AG08395 (cell line): ENCODE data around the gene HHIP.

Experiments
- DNase-seq: peaks from one replicate; pipeline ENCODE4 v3.0.0; 2012; ENCODE audit warnings: mixed read lengths, low spot score

Gene HHIP, protein sequence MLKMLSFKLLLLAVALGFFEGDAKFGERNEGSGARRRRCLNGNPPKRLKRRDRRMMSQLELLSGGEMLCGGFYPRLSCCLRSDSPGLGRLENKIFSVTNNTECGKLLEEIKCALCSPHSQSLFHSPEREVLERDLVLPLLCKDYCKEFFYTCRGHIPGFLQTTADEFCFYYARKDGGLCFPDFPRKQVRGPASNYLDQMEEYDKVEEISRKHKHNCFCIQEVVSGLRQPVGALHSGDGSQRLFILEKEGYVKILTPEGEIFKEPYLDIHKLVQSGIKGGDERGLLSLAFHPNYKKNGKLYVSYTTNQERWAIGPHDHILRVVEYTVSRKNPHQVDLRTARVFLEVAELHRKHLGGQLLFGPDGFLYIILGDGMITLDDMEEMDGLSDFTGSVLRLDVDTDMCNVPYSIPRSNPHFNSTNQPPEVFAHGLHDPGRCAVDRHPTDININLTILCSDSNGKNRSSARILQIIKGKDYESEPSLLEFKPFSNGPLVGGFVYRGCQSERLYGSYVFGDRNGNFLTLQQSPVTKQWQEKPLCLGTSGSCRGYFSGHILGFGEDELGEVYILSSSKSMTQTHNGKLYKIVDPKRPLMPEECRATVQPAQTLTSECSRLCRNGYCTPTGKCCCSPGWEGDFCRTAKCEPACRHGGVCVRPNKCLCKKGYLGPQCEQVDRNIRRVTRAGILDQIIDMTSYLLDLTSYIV

DNA sequence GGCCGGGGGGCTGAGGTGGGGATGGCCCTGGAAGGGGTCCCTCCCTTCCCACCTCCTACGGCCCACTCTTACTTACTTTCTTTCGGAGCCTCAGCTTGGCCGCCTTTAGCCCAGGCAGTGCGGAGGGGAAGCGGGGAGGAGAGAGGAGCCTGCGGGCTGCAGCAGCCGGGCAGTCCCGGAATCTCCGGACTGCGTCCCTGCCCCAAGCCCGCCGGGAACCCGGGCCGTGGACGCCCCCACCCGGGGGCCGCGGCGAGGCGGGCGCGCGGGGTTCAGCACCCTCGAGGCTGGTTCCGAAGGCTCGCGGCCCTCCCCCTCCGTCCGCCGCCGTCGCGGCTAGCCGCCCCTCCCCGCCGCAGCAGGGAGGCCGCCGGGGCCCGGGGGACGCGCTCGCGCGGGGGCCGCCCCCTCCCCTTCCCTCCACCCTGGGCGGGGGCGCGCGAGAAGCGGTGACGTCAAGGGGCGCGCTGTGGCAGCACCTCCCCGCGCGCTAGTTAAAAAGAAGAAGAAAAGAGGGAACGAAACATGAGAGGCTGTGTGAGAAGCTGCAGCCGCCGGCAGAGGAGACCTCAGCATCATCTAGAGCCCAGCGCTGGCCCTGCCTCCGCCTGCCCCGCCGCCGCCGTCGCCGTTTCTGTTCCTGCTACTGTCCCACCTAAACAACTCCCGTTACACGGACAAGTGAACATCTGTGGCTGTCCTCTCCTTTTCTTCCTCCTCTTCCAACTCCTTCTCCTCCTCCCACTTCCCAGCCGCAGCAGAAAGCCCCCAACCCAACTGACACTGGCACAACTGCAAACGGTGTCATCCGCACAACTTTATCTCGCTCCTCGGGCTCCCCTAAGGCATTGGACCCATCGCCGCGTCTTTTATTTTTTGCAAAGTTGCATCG is at the start of gene HHIP:
Gene HHIP, plus strand, starts transcription at position 526 of the 892 bp plus-strand sequence. CDS start 520 bp downstream, outside the sequence.
- peak; percentile 13 for DNase-seq

DNA sequence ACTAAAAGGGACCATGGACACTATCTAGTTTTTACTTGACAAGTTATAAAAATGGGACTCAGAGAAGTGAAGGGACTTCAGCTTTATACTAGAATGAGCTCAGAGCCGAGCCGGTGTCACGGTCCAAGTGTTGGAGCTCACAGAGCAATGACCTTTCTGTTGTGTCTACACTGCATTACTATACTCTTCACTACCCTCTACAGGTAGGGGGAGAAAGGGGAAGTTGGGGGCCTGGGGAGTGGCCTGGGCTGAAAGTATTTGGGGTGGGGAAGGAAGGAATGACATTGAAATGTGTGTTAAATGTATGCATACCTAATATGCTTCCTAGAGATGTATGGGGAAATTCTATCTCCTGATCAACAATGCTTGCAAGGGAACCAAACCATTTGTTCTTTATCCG is 48.8 kb upstream of the HHIP start:
- no peak for DNase-seq

DNA sequence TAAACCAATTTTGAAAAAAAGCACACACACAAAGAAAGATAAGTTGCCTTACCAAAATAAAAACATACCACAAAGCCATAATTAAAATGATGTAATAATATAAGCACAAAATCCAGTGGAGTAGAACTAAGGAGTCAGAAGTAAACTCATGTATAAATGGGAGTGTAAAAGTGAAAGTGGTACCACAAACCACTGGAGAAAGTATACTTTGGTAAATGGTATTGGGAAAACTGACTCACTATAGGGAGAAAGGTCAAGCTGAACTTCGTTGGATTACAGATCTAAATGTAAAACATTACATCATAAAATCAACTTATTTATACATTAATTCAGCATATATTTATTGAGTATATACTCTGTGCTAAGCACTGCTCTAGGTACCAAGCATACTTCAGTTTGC is 46.3 kb upstream of the HHIP start:
- no peak for DNase-seq

DNA sequence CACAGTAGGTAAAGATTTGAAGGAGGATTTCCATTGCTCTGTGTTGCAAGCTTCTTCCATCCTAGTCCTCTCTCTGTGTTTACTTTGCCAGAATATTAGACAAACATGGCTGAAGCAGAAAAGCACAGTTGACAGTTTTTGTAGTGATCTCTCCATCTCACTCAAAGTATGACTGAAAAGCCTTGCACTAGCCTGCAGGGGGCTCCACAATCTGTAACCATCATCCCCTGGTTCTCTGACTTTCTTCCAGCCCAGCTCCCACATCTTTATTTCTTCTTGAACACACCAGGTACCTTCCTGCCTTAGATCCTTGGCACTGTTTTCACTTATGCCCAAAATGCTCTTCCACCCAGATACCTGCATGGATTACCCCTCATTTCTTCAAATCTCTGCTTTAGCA is 34.1 kb upstream of the HHIP start:
- no peak for DNase-seq

DNA sequence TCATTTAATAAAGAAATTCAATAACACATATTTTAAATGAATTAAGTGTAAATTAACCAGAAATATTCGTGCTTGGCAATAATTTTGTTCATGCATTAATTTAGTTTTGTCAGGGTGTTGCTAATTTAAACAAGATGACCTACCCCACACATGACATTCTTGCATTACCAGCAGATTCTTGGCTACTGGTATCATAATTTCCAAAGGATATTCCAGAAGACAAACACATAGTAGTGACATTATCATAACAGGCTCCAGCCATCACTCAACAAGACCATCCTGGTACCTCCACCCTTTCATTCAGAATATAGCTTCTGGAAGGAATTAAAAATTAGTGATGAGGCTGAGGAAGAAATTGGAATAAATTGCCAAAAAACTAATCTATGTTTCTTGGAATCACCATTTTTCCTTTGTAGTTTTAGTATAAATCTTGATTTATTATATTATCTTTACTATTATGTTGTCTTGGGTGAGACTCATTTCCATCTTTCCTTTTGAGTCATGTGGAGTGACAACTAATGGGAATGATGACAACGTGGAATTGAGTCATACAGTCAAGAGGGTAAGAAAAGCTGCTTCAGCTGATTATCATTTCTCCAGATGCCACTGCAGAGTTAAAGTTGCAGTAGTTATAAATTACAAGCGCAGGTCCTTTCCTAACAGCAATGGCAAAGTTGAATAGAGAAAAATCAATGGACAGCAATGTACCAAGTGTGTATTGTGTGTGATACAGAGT is 30.9 kb upstream of the HHIP start:
- no peak for DNase-seq

DNA sequence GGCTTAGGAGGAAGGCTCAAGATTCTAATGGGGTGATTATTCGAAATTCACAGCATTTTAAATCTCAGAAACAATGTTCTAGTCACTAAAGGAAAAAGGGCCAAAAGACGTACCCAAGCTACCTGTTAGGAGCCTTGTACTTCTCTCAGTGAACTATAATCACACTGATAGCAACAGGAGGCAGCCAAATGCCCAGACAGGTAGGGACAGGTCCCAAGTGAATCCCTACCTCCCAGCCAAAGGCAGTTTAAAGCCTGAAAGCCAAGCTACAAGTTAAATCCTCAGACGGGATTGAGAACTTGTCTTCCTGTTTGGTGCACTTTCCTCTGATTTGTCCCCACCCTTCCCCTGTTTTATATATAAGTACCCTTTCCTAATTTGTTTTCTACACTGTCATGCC is 24.3 kb upstream of the HHIP start:
- no peak for DNase-seq

DNA sequence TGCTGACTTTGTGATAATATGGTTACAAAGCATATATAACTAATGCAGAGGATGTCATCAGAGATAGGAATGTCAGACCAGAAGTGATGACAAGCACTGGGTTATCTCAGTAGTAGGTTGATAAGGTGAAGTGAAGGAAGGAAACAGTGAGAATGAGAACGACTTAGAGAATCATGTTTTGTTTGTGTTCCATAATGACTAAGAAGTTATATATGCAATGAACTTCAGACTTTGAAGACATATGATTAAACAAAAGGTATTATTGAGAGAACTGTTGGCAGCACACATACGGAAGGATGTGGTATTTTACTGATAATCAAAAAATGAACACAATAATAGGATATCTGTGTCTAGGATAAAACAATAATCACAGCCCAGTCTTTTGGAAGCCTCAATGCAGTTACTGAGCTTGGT is 18.3 kb upstream of the HHIP start:
- no peak for DNase-seq

DNA sequence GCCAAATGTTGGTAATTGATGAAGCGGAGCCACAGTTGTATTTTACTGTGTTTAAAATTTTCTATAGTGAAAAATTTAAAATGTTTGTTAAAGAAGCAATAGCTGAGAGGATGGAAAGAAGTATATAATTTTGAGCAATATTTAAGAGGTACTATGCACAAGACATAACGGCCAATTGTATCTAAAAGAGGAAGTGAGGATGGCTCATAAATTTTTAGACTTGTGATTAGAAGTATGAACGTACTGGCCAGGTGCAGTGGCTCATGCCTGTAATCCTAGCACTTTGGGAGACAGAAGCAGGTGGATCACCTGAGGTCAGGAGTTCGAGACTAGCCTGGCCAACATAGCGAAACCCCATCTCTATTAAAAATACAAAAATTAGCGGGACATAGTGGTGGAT is 12.7 kb upstream of the HHIP start:
- no peak for DNase-seq

DNA sequence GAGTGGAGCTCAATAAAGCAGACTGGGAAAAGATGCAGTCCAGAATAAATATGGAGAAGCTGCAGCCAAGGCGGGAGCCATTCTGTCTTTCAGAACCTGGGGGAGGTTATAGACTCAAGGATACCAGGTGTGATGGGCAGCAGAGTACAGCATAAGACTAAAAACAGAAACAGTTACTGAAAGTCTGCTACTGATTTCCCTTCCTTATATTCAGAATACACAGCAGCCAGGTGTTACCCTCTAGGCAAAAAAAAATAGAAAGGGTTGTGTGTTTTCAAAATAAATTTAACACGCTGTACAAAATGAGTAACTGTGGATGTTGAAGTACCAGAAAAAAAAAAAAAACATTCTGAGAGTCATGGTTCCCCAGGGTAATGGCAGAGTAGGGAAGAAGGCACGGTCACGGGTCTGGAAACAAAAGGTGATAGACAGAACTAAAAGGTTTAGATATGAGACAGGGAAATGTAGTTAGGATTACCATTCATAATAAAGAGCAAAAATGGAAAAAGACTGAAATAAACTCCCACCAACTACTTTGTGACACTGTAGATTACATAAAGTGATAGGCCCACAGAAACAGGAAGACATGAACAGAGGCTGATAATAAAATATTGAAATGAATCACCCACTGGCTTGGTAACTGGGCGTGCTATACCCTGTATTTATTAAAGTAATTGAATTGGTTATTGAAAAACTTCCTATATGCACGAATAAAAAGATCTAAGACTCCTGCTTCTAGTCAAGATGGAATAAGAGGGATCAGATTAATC is 10.8 kb upstream of the HHIP start:
- DNase-seq: no peak

DNA sequence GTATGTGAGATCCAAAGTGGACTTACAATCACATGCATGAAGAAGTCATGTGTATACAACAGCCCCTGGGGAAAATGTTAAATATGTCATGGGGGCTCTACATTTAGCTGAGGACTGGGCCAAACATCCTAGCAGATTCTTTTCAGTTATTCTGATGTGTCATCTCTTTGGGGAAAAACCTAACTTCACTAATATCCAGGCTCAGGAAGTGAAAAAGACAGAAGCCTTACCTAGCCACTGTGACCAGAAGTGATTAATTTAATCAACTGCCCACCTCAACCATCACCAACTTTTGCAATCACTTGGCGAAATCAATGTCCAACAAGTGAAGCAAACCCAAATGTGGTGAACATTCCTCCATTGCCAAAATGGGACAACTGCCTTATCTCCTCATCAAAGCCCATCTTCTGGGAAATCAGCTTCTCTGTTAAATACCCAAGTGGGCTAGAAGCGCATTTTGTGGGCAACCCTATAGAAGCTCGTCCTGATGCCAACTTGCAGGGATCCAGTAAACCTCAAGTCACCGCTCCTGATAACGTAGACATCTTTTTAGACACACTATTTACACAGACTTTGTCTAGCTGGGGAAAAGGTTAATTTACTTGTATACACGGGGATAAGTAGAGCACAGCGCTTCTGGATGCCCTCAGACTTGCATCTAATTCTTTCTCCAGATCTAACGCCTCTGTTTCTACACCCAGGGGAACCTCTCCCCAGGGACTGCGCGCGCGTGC is 1.4 kb upstream of the HHIP start:
- no peak for DNase-seq

DNA sequence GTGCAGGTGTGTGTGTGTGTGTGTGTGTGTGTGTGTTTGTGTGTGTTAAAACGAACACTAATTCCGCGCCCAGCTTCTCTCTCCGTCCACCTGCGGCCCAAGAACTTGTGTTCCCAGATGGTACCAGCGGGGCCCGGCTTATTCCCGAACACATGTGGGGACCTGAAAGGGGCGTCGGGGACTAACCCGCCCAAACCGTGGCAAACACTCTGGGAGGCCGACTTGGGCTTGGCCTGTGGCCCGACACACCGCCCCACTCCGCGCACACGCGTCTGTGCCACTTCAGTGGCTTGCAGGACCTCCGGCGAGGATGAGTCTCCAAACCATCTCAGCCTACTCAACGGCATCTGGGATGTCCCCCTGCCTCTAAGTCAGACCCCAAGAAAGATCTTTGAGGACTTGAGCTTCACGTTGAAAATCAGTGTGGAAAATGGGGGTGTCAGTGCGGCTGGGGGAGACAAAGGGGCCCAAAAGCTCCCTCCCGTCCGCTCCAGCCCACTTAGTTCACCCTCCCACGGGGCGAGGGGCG is 790 bp upstream of the HHIP start:
- no peak for DNase-seq

DNA sequence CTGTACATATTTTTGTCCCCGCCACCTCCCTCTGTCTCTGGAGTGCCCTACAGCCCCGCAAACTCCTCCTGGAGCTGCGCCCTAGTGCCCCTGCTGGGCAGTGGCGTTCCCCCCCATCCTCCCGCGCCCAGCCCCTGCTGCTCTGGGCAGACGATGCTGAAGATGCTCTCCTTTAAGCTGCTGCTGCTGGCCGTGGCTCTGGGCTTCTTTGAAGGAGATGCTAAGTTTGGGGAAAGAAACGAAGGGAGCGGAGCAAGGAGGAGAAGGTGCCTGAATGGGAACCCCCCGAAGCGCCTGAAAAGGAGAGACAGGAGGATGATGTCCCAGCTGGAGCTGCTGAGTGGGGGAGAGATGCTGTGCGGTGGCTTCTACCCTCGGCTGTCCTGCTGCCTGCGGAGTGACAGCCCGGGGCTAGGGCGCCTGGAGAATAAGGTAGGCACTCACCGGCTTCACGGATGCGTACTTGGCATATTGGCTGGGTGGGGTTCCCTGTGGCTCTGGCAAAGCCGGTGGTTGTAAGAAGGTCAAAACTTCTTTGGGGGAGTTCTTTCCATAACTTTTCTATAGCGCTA is 653 bp downstream of the HHIP start:
- DNase-seq: no peak

DNA sequence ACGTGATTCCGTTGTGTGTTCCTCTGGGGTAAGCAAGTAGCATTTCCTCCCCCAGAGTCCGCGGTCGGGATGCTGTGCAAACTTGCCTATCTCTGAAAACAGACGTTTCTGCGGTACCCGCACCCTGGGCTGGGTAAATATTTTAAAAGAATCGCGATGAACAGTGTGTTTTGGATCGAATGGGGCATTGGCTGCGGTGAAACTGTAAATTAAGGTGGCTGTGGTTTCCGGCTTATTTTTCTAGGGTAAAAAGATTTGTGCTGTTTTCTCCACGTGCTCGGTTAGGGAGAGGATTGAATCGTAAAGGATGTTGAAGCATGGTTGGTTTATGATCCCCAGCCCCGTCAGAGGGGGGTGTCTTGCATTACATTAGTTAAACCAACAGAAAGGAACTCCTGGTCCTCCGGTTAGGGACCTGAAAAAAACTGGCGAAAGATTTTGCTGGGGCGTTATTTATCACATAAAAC is 1.2 kb downstream of the HHIP start:
- DNase-seq: no peak

DNA sequence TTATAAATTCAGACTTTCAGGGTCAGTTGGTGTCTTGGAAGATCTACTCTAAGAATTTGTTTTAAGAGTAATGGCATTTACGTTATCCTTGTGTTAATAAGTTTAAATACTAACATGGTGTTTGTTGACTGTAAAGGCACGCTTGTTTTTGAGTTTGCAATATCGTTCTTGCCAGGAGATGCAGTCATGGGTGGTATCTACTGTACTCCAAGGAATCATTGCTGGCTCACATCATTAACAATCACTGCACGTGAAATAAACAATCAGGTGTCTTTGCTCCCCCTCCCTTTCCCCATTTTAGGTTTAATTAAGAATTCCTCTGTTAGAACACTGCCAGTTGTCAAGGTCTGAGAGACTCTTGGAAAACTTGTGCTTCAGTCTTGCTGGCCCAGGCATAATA is 1.6 kb downstream of the HHIP start:
- DNase-seq: no peak

DNA sequence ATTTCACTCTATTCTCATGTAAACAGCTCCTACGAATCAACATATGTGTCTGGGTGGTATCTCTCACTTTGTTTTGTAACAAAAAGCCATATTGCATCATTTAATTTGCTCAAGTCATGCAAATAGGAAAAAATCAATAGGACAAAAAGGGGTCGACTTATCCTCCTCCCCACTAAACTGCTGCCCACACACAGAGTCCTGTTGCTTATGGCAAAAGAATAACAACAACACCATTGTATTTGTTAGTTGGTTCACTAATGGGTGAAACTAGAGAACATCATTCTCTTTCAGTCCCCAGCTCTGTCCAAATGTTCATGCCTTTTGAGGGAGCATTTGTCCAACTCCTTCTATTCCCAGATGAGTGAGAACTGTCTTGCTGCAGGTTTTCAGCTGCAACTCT is 2.1 kb downstream of the HHIP start:
- DNase-seq: no peak

DNA sequence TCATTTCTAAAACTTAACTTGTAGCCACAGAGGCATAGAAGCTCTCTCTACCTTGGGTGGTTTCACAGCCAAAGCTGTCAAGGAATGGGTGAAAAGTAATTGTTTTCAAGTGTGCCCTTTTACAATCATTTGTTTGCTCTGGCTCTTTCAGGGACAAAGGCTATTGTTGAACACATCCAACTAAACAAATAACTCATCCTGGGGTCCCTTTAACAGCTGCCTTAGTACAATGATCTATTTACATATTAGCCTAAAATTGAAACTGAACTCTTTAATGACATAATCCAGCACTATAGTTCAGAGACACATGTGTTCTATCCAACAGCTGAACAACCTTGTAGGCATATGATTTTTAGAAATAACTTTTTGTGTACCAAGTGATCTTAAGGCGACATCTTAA is 3.7 kb downstream of the HHIP start:
- DNase-seq: no peak

DNA sequence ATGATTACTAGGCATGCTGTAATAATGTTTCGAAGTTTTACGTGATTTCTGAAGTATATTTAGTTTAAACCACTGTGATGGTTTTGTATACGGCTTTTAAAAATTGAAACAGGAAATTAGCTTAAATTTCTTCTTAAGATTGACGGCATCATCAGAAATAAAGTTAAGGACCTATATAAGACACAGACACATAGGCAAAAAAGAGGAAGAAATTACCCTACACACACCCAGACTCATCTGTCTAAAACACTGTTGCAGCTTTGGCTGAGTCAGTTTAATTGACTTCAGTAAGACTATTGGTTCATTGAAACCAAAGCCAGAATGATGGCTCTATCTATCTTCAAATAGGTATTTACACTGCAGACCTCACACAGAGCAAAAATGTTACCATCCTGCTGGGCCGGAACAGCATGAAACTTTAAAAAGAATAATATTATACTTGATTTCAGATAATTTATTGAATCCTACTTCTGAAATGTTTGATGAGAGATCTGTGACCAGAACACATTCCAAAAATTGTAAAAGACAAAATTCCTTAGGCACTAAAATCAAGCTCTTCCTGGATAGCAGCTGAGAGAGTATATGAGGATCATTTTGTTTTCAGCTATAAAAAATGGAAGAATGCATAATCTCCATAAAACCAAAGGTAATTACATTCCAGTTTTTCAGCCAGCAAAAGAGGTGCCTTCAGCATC is 4.5 kb downstream of the HHIP start:
- no peak for DNase-seq

DNA sequence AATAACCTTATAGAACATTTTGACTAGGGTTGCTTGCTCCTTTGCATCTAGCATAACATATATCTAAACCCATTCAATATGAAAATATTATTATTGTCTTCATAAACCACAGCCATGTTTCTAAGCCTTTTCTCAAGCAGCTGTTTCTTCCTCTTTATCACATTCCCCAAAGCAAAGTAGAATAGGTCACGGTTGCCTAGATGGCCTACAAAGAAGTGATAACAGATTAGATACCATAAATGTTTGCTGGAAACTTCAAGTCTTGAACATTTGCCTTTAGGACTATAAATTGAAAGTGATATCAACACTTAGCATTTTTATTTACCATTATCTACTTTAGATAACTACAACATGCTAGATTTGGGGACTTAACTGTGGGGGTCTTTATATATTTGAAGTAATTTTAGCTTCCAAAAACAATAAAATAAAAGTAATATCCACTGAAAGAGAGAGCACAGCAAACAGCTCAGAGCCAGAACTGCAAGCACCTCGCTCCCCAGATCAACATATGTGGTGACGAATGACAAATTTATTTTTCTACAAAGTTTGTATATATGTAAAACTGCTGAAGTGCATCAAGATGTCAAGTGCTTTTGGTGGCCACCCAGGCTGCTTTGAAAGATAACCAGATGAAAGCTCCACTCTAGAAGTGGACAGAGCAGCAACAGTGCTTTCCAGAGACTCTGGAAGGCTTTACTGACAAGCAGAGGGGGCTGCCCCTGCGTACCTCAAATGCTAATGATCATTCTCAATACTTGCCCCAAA is 8.0 kb downstream of the HHIP start:
- no peak for DNase-seq
